Chondrocyte (in vitro differentiated cells): ENCODE measurements around the gene DAAM2. TPM values are rescaled to one million over a fixed set of nuclear protein-coding genes. Genes with fewer than 3 reads are reported as not detected.

Experiments used
- DNase-seq: peaks from one replicate; pipeline ENCODE4 v3.0.0; 2021; ENCODE audit warnings: mixed read lengths, low spot score
- H3K27ac Mint-ChIP-seq: one replicate; pipeline ENCODE4 v1.8.0; 2021; ENCODE audit warnings: mild to moderate bottlenecking, moderate library complexity, mixed read lengths; ENCODE audit not compliant: unreplicated experiment
- H3K27me3 Mint-ChIP-seq: 2 replicates; pipeline ENCODE4 v1.8.0; 2021; ENCODE audit warnings: low read depth, mixed read lengths
- H3K36me3 Mint-ChIP-seq: 2 replicates; pipeline ENCODE4 v1.8.0; 2021; ENCODE audit warnings: low read depth, mixed read lengths
- H3K4me1 Mint-ChIP-seq: 2 replicates; pipeline ENCODE4 v1.8.0; 2021; ENCODE audit warnings: low read depth, mild to moderate bottlenecking, mixed read lengths
- H3K4me3 Mint-ChIP-seq: one replicate; pipeline ENCODE4 v1.8.0; 2021; ENCODE audit warnings: mild to moderate bottlenecking, moderate library complexity, mixed read lengths; ENCODE audit not compliant: unreplicated experiment
- H3K9me3 Mint-ChIP-seq: 2 replicates; pipeline ENCODE4 v1.8.0; 2021; ENCODE audit warnings: low read depth, mixed read lengths
- CTCF ChIP-seq: fragments of 200-600 bp; sonication (generic); IDR thresholded peaks from 2 replicates; pipeline ENCODE4 v1.5.0; 2021; ENCODE audit warnings: antibody characterized with exemption, mild to moderate bottlenecking, moderate library complexity
- total RNA-seq: library from RNA; stranded (reverse); gene quantifications from 3 replicates; pipeline ENCODE4 v1.2.1, GENCODE V29; 2021

Gene DAAM2
- total RNA-seq, 1 donor from 2014 or later = 142 TPM

DNA sequence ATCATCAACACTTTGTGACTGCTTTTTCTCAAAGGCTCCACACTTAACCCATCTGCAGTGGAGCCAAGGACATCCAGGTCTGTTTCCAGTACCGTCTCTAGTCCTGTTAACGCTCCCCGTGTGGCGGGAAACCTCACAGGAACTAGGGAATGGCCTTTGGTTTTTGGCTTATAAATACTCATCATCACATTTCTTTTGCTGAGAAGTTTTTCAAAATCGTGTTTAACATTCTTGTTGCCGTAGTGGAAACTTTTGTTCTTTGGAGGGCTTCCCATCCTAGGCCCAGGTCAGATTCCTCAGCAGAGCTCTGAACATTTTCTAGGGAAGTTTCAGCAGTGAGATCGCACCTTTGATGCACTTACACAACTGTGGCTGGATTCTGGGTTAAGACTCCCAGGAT lies 24.6 kb downstream of the DAAM2 start:
- no peak for TF ChIP-seq CTCF
- DNase-seq = no peak
- Mint-ChIP-seq H3K36me3 (peaks cover 11% of the 10 kb centered on the region), H3K27ac (peak overlapping the region; percentile 34), H3K27me3 (no peaks in the 10 kb centered on the region), H3K4me1 (peaks cover 80% of the 10 kb centered on the region), H3K4me3 (no peak overlapping the region), H3K9me3 (no peaks in the 10 kb centered on the region)

- H3K4me1 Mint-ChIP-seq = peaks cover 80% of the 10 kb centered on the region
- H3K36me3 Mint-ChIP-seq = peaks cover 11% of the 10 kb centered on the region
- DNase-seq = no peak
- H3K4me3 Mint-ChIP-seq = no peak overlapping the region
- no peaks in the 10 kb centered on the region for H3K27me3 Mint-ChIP-seq
- no peak for TF ChIP-seq CTCF
- peak overlapping the region; percentile 68 for H3K27ac Mint-ChIP-seq
- no peaks in the 10 kb centered on the region for H3K9me3 Mint-ChIP-seq
Measured at GRCh38 chr6:39818695-39819094, 26.5 kb downstream of the DAAM2 start.

DNA sequence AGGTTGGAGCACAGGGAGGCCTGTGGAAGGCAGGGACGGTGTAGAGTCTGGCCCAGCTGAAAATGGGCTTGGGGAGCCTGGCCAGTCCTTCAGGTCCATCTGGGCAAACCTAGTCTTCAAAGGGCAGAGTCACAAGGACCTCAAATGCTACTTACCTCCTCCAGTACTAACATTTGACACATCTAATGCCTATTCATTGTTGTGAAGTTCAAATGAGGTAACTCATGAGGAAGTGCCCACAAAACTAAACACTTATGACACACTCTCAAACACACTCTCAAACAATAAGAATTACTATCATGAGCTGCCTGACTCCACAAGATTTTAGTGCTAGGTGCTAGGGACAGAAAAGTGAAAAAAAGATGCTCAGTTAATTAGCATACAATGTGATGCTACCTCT lies 27.1 kb downstream of the DAAM2 start:
- Mint-ChIP-seq H3K36me3 (peaks cover 11% of the 10 kb centered on the region), H3K9me3 (no peaks in the 10 kb centered on the region), H3K4me3 (no peak overlapping the region), H3K27me3 (no peaks in the 10 kb centered on the region), H3K4me1 (peaks cover 80% of the 10 kb centered on the region), H3K27ac (peak overlapping the region; percentile 68)
- TF ChIP-seq CTCF = no peak
- DNase-seq = no peak

GRCh38 chr6:39819676-39820075 lies 27.5 kb downstream of the DAAM2 start:
- Mint-ChIP-seq H3K4me3 (no peak overlapping the region), H3K36me3 (peaks cover 11% of the 10 kb centered on the region), H3K27ac (peak overlapping the region; percentile 69), H3K4me1 (peaks cover 80% of the 10 kb centered on the region), H3K9me3 (no peaks in the 10 kb centered on the region), H3K27me3 (no peaks in the 10 kb centered on the region)
- no peak for DNase-seq
- no peak for TF ChIP-seq CTCF

- H3K27me3 Mint-ChIP-seq = no peaks in the 10 kb centered on the region
- no peak for DNase-seq
- peaks cover 84% of the 10 kb centered on the region for H3K4me1 Mint-ChIP-seq
- H3K4me3 Mint-ChIP-seq = no peak overlapping the region
- no peaks in the 10 kb centered on the region for H3K9me3 Mint-ChIP-seq
- H3K27ac Mint-ChIP-seq = peak overlapping the region; percentile 93
- peaks cover 9% of the 10 kb centered on the region for H3K36me3 Mint-ChIP-seq
- no peak for TF ChIP-seq CTCF
Measured at GRCh38 chr6:39820553-39820952, 28.4 kb downstream of the DAAM2 start.
